ENCODE results near the gene DAB2. TPM values are rescaled to one million over a fixed set of nuclear protein-coding genes. Genes with fewer than 3 reads are reported as not detected.

The DAB2 gene
- total RNA-seq, 1 donor: 4.6 TPM

- no peak for DNase-seq (ENCODE audit: low read depth in 2 of 3, low spot score in 2 of 3)
These were observed 23.8 kb upstream of the DAB2 start for GRCh38 chr5:39448506-39449128.

- no peak for DNase-seq (ENCODE audit: low read depth in 2 of 3, low spot score in 2 of 3)
These were observed 23.2 kb upstream of the DAB2 start for GRCh38 chr5:39447968-39448367.

- DNase-seq (ENCODE audit: low read depth in 2 of 3, low spot score in 2 of 3): no peak
These were observed 22.3 kb upstream of the DAB2 start for GRCh38 chr5:39447059-39447458.

GRCh38 chr5:39446231-39446630 is 21.5 kb upstream of the DAB2 start:
- no peak for DNase-seq (ENCODE audit: low read depth in 2 of 3, low spot score in 2 of 3)

GRCh38 chr5:39443911-39444310 is 19.1 kb upstream of the DAB2 start:
- DNase-seq (ENCODE audit: low read depth in 2 of 3, low spot score in 2 of 3): no peak

- DNase-seq (ENCODE audit: low read depth in 2 of 3, low spot score in 2 of 3): no peak
These were observed 18.2 kb upstream of the DAB2 start for GRCh38 chr5:39442991-39443390.

- DNase-seq (ENCODE audit: low read depth in 2 of 3, low spot score in 2 of 3): no peak
These were observed 17.1 kb upstream of the DAB2 start for GRCh38 chr5:39441838-39442237.

GRCh38 chr5:39440958-39441624 is 16.3 kb upstream of the DAB2 start:
- DNase-seq (ENCODE audit: low read depth in 2 of 3, low spot score in 2 of 3): no peak

GRCh38 chr5:39440192-39440957 is 15.6 kb upstream of the DAB2 start:
- no peak for DNase-seq (ENCODE audit: low read depth in 2 of 3, low spot score in 2 of 3)

- DNase-seq (ENCODE audit: low read depth in 2 of 3, low spot score in 2 of 3): no peak
These were observed 14.9 kb upstream of the DAB2 start for GRCh38 chr5:39439582-39440162.

- no peak for DNase-seq (ENCODE audit: low read depth in 2 of 3, low spot score in 2 of 3)
These were observed 12.7 kb upstream of the DAB2 start for GRCh38 chr5:39437467-39437866.

- no peak for DNase-seq (ENCODE audit: low read depth in 2 of 3, low spot score in 2 of 3)
These were observed 9.1 kb upstream of the DAB2 start for GRCh38 chr5:39433848-39434247.

- DNase-seq (ENCODE audit: low read depth in 2 of 3, low spot score in 2 of 3): no peak
These were observed 8.1 kb upstream of the DAB2 start for GRCh38 chr5:39432696-39433530.

- DNase-seq (ENCODE audit: low read depth in 2 of 3, low spot score in 2 of 3): no peak
These were observed 5.7 kb upstream of the DAB2 start for GRCh38 chr5:39430461-39430860.

GRCh38 chr5:39428640-39429039 is 3.9 kb upstream of the DAB2 start:
- DNase-seq (ENCODE audit: low read depth in 2 of 3, low spot score in 2 of 3): no peak

- DNase-seq (ENCODE audit: low read depth in 2 of 3, low spot score in 2 of 3): no peak
These were observed 2.9 kb upstream of the DAB2 start for GRCh38 chr5:39427633-39428032.

GRCh38 chr5:39427229-39427628 is 2.4 kb upstream of the DAB2 start:
- no peak for DNase-seq (ENCODE audit: low read depth in 2 of 3, low spot score in 2 of 3)

GRCh38 chr5:39426746-39427105 is 1.9 kb upstream of the DAB2 start:
- DNase-seq (ENCODE audit: low read depth in 2 of 3, low spot score in 2 of 3): no peak

- no peak for DNase-seq (ENCODE audit: low read depth in 2 of 3, low spot score in 2 of 3)
These were observed 1.4 kb upstream of the DAB2 start for GRCh38 chr5:39426051-39426745.

- DNase-seq (ENCODE audit: low read depth in 2 of 3, low spot score in 2 of 3): no peak
These were observed 1.4 kb downstream of the DAB2 start for GRCh38 chr5:39423331-39423751.

All from hematopoietic multipotent progenitor cell (in vitro differentiated cells).